Astrocyte (in vitro differentiated cells and primary cell): ENCODE results near the gene CAMK2B. TPM values are rescaled to one million over a fixed set of nuclear protein-coding genes. Genes with fewer than 3 reads are reported as not detected.

ENCODE experiments used
- DNase-seq: peaks from one replicate; pipeline ENCODE4 v3.0.0-alpha.2; 2010; ENCODE audit warnings: low read depth
- FAIRE-seq: peaks from 2 replicates; lab custom pipeline; 2011; peaks lifted over from hg19 to GRCh38; lab: Jason Lieb, UNC
- H2AFZ ChIP-seq: 2 replicates; pipeline ENCODE4 v1.6.0; 2012; ENCODE audit warnings: low read depth, low read length, inconsistent platforms
- H3K27ac ChIP-seq: 2 replicates; pipeline ENCODE4 v1.5.1; 2011; ENCODE audit warnings: low read depth, low read length, inconsistent platforms
- H3K27me3 ChIP-seq: 2 replicates; pipeline ENCODE4 v1.6.0; 2011; ENCODE audit warnings: low read length, inconsistent platforms; ENCODE audit not compliant: insufficient read depth
- H3K36me3 ChIP-seq: 2 replicates; pipeline ENCODE4 v1.5.1; 2011; ENCODE audit warnings: low read length, inconsistent platforms; ENCODE audit not compliant: insufficient read depth
- H3K4me1 ChIP-seq: 2 replicates; pipeline ENCODE4 v1.5.1; 2011; ENCODE audit warnings: low read length, inconsistent platforms; ENCODE audit not compliant: insufficient read depth
- H3K4me2 ChIP-seq: 2 replicates; pipeline ENCODE4 v1.6.0; 2012; ENCODE audit warnings: low read length, inconsistent platforms
- H3K4me3 ChIP-seq: 2 replicates; pipeline ENCODE4 v1.5.1; 2011; ENCODE audit warnings: low read depth, mild to moderate bottlenecking, low read length, inconsistent platforms; ENCODE audit not compliant: insufficient read depth
- H3K79me2 ChIP-seq: 2 replicates; pipeline ENCODE4 v1.6.0; 2012; ENCODE audit warnings: mild to moderate bottlenecking, low read length, inconsistent platforms; ENCODE audit not compliant: insufficient read depth
- H3K9ac ChIP-seq: 2 replicates; pipeline ENCODE4 v1.6.0; 2012; ENCODE audit warnings: mild to moderate bottlenecking, low read length, inconsistent platforms
- H3K9me3 ChIP-seq: 2 replicates; pipeline ENCODE4 v1.5.1; 2012; ENCODE audit warnings: low read depth, mild to moderate bottlenecking, low read length, inconsistent platforms; ENCODE audit not compliant: insufficient read depth
- H4K20me1 ChIP-seq: 2 replicates; pipeline ENCODE4 v1.6.0; 2012; ENCODE audit warnings: low read length, inconsistent platforms; ENCODE audit not compliant: insufficient read depth
- H3K27ac Mint-ChIP-seq: one replicate; pipeline ENCODE4 v1.8.0; 2021; ENCODE audit warnings: mild to moderate bottlenecking, mixed read lengths; ENCODE audit not compliant: unreplicated experiment
- H3K27me3 Mint-ChIP-seq: one replicate; pipeline ENCODE4 v1.8.0; 2021; ENCODE audit warnings: low read depth, mixed read lengths; ENCODE audit not compliant: unreplicated experiment
- H3K36me3 Mint-ChIP-seq: one replicate; pipeline ENCODE4 v1.8.0; 2021; ENCODE audit warnings: low read depth, mixed read lengths; ENCODE audit not compliant: unreplicated experiment
- H3K4me1 Mint-ChIP-seq: one replicate; pipeline ENCODE4 v1.8.0; 2021; ENCODE audit warnings: low read depth, mixed read lengths; ENCODE audit not compliant: unreplicated experiment
- H3K4me3 Mint-ChIP-seq: one replicate; pipeline ENCODE4 v1.8.0; 2021; ENCODE audit warnings: mild to moderate bottlenecking, moderate library complexity, mixed read lengths; ENCODE audit not compliant: unreplicated experiment
- H3K9me3 Mint-ChIP-seq: one replicate; pipeline ENCODE4 v1.8.0; 2021; ENCODE audit warnings: mild to moderate bottlenecking, mixed read lengths; ENCODE audit not compliant: unreplicated experiment
- EZH2 ChIP-seq: IDR thresholded peaks from 2 replicates; pipeline ENCODE4 v1.6.1; 2012; ENCODE audit warnings: mild to moderate bottlenecking, low read length, inconsistent platforms; ENCODE audit not compliant: insufficient read depth
- total RNA-seq: library from RNA; stranded (reverse); gene quantifications from 2 replicates; pipeline ENCODE4 v1.2.1, GENCODE V29; 2021
- TF ChIP-seq, protein P1 (sequence below): IDR thresholded peaks from 2 replicates; pipeline ENCODE4 v1.5.1; 2011; ENCODE audit warnings: low read depth, mild to moderate bottlenecking, inconsistent platforms, low read length, moderate library complexity; ENCODE audit not compliant: insufficient read depth

Gene CAMK2B
- total RNA-seq, 1 donor from 2014 or later, result 0.18 TPM

DNA sequence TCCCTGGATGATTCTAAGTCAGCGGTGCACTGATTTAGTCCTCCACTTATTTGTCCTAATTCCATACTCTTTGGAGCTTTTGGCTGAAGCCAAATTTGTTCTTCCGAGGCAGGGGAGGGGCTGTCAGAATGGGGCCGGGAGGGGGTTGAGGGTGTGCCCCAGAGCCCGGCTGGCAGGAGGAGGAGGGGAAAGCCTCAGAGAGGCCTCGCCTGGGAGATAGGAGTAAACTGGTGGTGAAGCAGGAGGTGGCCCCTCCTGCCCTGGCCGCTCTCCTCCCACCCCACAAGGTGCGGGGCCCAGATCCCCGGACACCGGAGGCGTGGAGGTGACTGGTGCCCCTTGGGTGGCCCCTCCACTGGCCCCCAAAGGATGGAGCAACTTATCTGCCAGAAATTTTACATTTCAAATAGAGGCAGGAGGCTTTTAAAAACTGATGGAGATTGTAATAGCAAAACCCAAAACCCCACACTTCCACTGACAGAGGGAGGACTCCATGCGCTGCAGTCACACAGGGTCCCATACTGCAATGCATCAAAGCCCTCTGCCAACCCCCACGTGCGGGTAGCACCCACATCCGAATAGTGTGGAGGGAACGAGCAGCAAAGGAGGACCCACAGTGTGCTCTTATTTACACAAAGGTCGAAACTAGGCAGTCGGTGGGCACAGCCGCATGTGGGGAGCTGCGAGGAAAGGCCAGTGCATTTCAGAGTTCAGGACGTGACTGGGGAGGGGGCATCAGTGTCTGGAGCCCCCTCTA is 61.9 kb downstream of the CAMK2B start:
- no peaks in the 10 kb centered on the region for H3K36me3 ChIP-seq
- no peak for DNase-seq
- no peak for TF ChIP-seq EZH2
- TF ChIP-seq, protein P1, sequence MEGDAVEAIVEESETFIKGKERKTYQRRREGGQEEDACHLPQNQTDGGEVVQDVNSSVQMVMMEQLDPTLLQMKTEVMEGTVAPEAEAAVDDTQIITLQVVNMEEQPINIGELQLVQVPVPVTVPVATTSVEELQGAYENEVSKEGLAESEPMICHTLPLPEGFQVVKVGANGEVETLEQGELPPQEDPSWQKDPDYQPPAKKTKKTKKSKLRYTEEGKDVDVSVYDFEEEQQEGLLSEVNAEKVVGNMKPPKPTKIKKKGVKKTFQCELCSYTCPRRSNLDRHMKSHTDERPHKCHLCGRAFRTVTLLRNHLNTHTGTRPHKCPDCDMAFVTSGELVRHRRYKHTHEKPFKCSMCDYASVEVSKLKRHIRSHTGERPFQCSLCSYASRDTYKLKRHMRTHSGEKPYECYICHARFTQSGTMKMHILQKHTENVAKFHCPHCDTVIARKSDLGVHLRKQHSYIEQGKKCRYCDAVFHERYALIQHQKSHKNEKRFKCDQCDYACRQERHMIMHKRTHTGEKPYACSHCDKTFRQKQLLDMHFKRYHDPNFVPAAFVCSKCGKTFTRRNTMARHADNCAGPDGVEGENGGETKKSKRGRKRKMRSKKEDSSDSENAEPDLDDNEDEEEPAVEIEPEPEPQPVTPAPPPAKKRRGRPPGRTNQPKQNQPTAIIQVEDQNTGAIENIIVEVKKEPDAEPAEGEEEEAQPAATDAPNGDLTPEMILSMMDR, result no peak
- H3K27me3 ChIP-seq, result peaks cover 38% of the 10 kb centered on the region
- H3K9ac ChIP-seq, result no peak overlapping the region
- peaks cover 12% of the 10 kb centered on the region for H3K4me1 Mint-ChIP-seq
- no peak overlapping the region for H3K27ac ChIP-seq
- peaks cover 53% of the 10 kb centered on the region for H3K27me3 Mint-ChIP-seq
- H4K20me1 ChIP-seq, result no peaks in the 10 kb centered on the region
- no peaks in the 10 kb centered on the region for H3K36me3 Mint-ChIP-seq
- peaks cover 16% of the 10 kb centered on the region for H3K4me1 ChIP-seq
- H3K79me2 ChIP-seq, result no peaks in the 10 kb centered on the region
- no peak overlapping the region for H2AFZ ChIP-seq
- no peak overlapping the region for H3K4me2 ChIP-seq
- no peak overlapping the region for H3K4me3 Mint-ChIP-seq
- no peak overlapping the region for H3K27ac Mint-ChIP-seq
- H3K9me3 Mint-ChIP-seq, result no peaks in the 10 kb centered on the region
- no peak overlapping the region for H3K4me3 ChIP-seq
- H3K9me3 ChIP-seq, result no peaks in the 10 kb centered on the region
- no peak for FAIRE-seq

DNA sequence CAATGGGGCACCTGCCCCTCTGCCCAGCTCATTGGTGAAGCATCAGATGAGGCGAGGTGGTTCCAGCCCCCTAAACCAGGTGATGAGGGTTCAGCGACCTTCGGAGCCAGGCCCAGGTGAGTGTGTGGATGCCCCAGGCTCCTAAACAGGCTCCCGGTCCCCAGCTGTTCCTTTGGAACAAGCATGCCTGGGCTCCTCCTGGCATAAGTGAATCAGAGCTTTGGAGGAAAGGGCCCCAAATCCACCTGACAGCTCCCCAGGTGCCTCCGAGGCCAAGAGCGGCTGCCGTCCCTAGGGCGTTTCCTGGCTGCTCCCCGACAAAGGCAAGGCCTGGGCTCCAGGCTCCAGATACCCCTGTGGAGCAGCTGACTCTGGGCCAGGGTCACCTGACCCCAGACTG is 63.4 kb downstream of the CAMK2B start:
- DNase-seq (no peak), FAIRE-seq (no peak)
- Histone ChIP-seq H3K79me2 (no peaks in the 10 kb centered on the region), H3K4me1 (peaks cover 30% of the 10 kb centered on the region), H3K27ac (no peak overlapping the region), H2AFZ (no peak overlapping the region), H3K36me3 (no peaks in the 10 kb centered on the region), H4K20me1 (no peaks in the 10 kb centered on the region), H3K27me3 (peaks cover 30% of the 10 kb centered on the region), H3K9me3 (no peaks in the 10 kb centered on the region), H3K4me2 (no peak overlapping the region), H3K9ac (no peak overlapping the region), H3K4me3 (no peak overlapping the region)
- H3K4me3 Mint-ChIP-seq, result no peak overlapping the region
- H3K9me3 Mint-ChIP-seq, result no peaks in the 10 kb centered on the region
- peaks cover 22% of the 10 kb centered on the region for H3K4me1 Mint-ChIP-seq
- H3K27ac Mint-ChIP-seq, result no peak overlapping the region
- no peak for TF ChIP-seq EZH2
- TF ChIP-seq, protein P1, result no peak
- no peaks in the 10 kb centered on the region for H3K36me3 Mint-ChIP-seq
- H3K27me3 Mint-ChIP-seq, result peaks cover 42% of the 10 kb centered on the region

DNA sequence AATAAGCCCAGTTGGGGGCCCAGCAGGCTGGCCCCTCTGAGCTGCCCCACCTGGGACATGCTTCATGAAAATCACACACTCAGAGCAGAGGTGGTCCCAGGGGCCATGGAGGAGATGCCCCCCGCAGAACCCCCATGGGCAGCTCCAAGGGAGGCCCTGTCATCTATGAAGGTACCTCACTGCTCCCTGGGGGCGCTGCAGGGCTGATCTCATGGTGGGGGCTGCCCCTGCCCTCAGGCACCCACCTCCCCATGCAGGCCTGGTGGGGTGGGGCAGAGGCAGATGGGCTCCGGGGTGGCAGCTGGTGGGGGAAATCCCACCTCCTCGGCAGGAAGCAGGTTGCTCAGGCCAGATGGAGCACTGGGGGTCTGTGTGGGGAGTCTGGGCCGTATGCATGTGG is 64.2 kb downstream of the CAMK2B start:
- H3K27me3 Mint-ChIP-seq, result peaks cover 37% of the 10 kb centered on the region
- H3K36me3 Mint-ChIP-seq, result no peaks in the 10 kb centered on the region
- Histone ChIP-seq H3K79me2 (no peaks in the 10 kb centered on the region), H3K4me2 (no peak overlapping the region), H3K9me3 (no peaks in the 10 kb centered on the region), H3K4me1 (peaks cover 30% of the 10 kb centered on the region), H2AFZ (no peak overlapping the region), H4K20me1 (no peaks in the 10 kb centered on the region), H3K4me3 (no peak overlapping the region), H3K27me3 (peaks cover 23% of the 10 kb centered on the region), H3K9ac (no peak overlapping the region), H3K27ac (no peak overlapping the region), H3K36me3 (no peaks in the 10 kb centered on the region)
- FAIRE-seq (no peak), DNase-seq (no peak)
- peaks cover 22% of the 10 kb centered on the region for H3K4me1 Mint-ChIP-seq
- no peak for TF ChIP-seq EZH2
- TF ChIP-seq, protein P1, result no peak
- H3K9me3 Mint-ChIP-seq, result no peaks in the 10 kb centered on the region
- H3K4me3 Mint-ChIP-seq, result no peak overlapping the region
- H3K27ac Mint-ChIP-seq, result no peak overlapping the region
